HL-60 (cell line): ENCODE results near the gene LMAN1L.

Source experiments
- POLR2AphosphoS5 ChIP-seq: IDR thresholded peaks from 2 replicates; pipeline ENCODE4 v1.6.1; 2012; ENCODE audit warnings: low read depth
- TF ChIP-seq, protein P1 (sequence below): IDR thresholded peaks from one replicate; pipeline ENCODE4 v1.5.1; 2011; ENCODE audit warnings: low read length, control low read depth, inconsistent platforms; ENCODE audit not compliant: insufficient read depth

DNA sequence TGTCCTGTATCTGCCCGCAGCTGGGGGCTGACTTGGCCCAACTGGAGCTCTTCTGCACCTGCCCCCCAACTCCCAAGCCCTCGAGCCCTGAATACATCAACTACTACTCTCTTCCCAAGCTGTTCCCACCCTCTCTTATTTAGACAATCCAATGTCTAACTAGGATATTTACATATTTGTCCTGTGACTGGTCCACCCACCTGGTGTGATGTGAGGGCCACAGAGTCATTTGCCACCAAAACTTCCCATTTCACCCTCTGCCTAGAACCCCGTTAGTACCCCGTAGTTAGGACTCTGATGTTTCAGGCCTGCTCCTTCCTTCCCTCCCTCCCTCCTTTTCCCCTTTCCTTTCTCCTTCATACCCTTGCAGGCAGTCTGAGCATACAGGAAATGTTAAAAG, 20.2 kb downstream of the LMAN1L start:
- TF ChIP-seq POLR2AphosphoS5, result no peak
- TF ChIP-seq, protein P1, sequence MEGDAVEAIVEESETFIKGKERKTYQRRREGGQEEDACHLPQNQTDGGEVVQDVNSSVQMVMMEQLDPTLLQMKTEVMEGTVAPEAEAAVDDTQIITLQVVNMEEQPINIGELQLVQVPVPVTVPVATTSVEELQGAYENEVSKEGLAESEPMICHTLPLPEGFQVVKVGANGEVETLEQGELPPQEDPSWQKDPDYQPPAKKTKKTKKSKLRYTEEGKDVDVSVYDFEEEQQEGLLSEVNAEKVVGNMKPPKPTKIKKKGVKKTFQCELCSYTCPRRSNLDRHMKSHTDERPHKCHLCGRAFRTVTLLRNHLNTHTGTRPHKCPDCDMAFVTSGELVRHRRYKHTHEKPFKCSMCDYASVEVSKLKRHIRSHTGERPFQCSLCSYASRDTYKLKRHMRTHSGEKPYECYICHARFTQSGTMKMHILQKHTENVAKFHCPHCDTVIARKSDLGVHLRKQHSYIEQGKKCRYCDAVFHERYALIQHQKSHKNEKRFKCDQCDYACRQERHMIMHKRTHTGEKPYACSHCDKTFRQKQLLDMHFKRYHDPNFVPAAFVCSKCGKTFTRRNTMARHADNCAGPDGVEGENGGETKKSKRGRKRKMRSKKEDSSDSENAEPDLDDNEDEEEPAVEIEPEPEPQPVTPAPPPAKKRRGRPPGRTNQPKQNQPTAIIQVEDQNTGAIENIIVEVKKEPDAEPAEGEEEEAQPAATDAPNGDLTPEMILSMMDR, result no peak
